Activated naive CD8-positive, alpha-beta T cell treated with anti-CD3 and anti-CD28 coated beads, Interleukin-2, amount 50 U/mL, for 24 hours (primary cell): ENCODE results near the gene COL5A2.
A peak's percentile ranks its signal among the peaks of the same experiment; 100 is the strongest.

Experiments used
- ATAC-seq: fragments of 150-1000 bp; cut with Tn5 transposase; one replicate; pipeline ENCODE4 v1.10.0; 2021
- DNase-seq: peaks from one replicate; pipeline ENCODE4 v3.0.0; 2021
- H3K27ac Mint-ChIP-seq: one replicate; pipeline ENCODE4 v1.8.0; 2021; ENCODE audit warnings: mild to moderate bottlenecking, mixed read lengths
- H3K27me3 Mint-ChIP-seq: one replicate; pipeline ENCODE4 v1.8.0; 2021; ENCODE audit warnings: mixed read lengths
- H3K36me3 Mint-ChIP-seq: one replicate; pipeline ENCODE4 v1.8.0; 2021; ENCODE audit warnings: low read depth, mixed read lengths
- H3K4me1 Mint-ChIP-seq: one replicate; pipeline ENCODE4 v1.8.0; 2021; ENCODE audit warnings: mixed read lengths
- H3K4me3 Mint-ChIP-seq: one replicate; pipeline ENCODE4 v1.8.0; 2021; ENCODE audit warnings: mild to moderate bottlenecking, moderate library complexity, mixed read lengths
- H3K9me3 Mint-ChIP-seq: one replicate; pipeline ENCODE4 v1.8.0; 2021; ENCODE audit warnings: mixed read lengths

COL5A2 gene

GRCh38 chr2:189179570-189179950 is at the start of gene COL5A2:
COL5A2 (minus strand) TSS chr2:189179761; CDS start chr2:189179604, 157 bp downstream.
- peak within 1 kb of the TSS; percentile 53 for H3K4me3 Mint-ChIP-seq
- no peaks in the 10 kb centered on the region for H3K9me3 Mint-ChIP-seq
- H3K36me3 Mint-ChIP-seq, result peaks cover 1% of the 10 kb centered on the region
- DNase-seq (no peak), ATAC-seq (no peak)
- H3K27ac Mint-ChIP-seq, result no peak within 1 kb of the TSS
- H3K27me3 Mint-ChIP-seq, result peaks cover 13% of the 10 kb centered on the region
- H3K4me1 Mint-ChIP-seq, result peaks cover 13% of the 10 kb centered on the region

DNA sequence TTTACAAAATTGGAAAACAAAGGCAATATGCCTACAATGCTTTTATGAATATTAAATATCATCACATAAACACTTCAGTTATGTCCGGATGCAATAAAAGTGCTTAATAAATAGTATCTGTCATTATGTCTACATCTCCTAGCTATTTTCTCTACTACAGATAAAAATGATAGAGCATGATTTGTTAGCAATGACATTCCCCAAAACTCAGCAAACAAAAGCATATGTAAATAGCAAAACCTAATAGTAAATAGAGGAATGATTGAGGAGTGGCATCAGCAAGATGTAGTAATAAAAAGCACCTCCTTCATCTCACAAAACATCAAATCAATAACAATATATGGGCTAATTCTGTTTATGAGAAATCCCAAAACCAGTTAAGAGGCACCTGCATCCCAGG is 46.5 kb upstream of the COL5A2 start:
- DNase-seq (no peak), ATAC-seq (no peak)
- Mint-ChIP-seq H3K36me3 (peaks cover 3% of the 10 kb centered on the region), H3K27ac (no peak overlapping the region), H3K4me3 (no peak overlapping the region), H3K27me3 (no peaks in the 10 kb centered on the region), H3K9me3 (no peaks in the 10 kb centered on the region), H3K4me1 (peaks cover 3% of the 10 kb centered on the region)

- Mint-ChIP-seq H3K36me3 (peaks cover 3% of the 10 kb centered on the region), H3K9me3 (no peaks in the 10 kb centered on the region), H3K4me1 (no peaks in the 10 kb centered on the region), H3K27ac (no peak overlapping the region), H3K4me3 (no peak overlapping the region), H3K27me3 (no peaks in the 10 kb centered on the region)
- DNase-seq, result no peak
- ATAC-seq, result no peak
These were observed 45.5 kb upstream of the COL5A2 start for GRCh38 chr2:189225032-189225431.

- Mint-ChIP-seq H3K27ac (no peak overlapping the region), H3K4me3 (no peak overlapping the region), H3K27me3 (no peaks in the 10 kb centered on the region), H3K36me3 (peaks cover 3% of the 10 kb centered on the region), H3K4me1 (peaks cover 11% of the 10 kb centered on the region), H3K9me3 (no peaks in the 10 kb centered on the region)
- no peak for ATAC-seq
- DNase-seq, result no peak
These were observed 43.0 kb upstream of the COL5A2 start for GRCh38 chr2:189222468-189223105.

DNA sequence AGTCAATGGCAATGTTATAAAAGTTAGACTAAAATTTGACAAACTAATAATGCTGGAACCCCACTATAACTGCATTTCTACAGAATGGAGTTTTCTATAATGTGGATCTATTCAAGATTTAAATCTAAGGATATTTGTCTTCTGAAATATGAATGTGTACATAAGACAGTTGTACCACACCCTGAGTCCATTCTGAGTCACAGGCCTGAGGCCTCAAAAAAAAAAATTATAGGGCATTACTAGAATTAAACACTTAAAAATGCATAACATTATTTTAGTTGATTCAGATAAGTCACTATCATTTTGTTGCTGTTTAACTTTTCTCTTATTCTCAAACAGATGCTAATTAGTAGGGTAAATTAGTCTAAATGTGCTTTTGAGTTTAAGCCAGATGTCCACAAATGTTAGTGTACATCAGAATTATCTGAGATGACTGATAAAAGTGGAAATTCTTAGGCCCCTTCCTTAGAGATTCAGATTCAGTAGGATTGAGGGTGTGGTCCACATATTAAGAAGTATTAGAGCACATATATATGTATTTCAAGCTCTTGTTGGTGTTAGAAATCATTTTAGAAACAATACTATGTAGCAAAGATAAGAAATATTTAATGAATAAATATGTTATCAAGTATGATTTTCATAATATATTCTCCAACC is 42.4 kb upstream of the COL5A2 start:
- Mint-ChIP-seq H3K9me3 (no peaks in the 10 kb centered on the region), H3K4me1 (peaks cover 11% of the 10 kb centered on the region), H3K36me3 (peaks cover 3% of the 10 kb centered on the region), H3K27me3 (no peaks in the 10 kb centered on the region), H3K4me3 (no peak overlapping the region), H3K27ac (no peak overlapping the region)
- ATAC-seq, result no peak
- no peak for DNase-seq

- Mint-ChIP-seq H3K27me3 (no peaks in the 10 kb centered on the region), H3K36me3 (peaks cover 3% of the 10 kb centered on the region), H3K27ac (no peak overlapping the region), H3K4me1 (peaks cover 11% of the 10 kb centered on the region), H3K4me3 (no peak overlapping the region), H3K9me3 (no peaks in the 10 kb centered on the region)
- no peak for DNase-seq
- no peak for ATAC-seq
These were observed 38.7 kb upstream of the COL5A2 start for GRCh38 chr2:189218236-189218635.

DNA sequence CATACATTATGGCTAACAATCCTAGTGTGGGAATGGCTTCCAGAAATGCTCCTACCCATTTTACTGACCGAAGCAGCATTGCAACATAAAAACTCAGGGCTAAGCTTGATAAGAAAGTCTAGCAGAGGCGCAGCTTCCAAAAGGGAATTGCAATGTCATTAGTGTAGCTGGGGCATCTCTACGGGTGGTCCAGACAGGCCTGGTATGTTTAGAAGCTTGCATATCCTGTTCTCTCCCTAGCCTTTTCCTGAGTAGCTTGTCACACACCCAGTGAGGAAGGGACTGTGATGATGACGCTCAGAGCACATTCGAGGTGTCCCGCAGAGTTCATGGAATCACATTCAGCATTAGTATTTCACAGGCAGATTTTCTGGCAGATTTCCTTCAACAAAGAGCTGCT is 38.0 kb upstream of the COL5A2 start:
- DNase-seq (no peak), ATAC-seq (no peak)
- H3K4me1 Mint-ChIP-seq, result peaks cover 11% of the 10 kb centered on the region
- no peak overlapping the region for H3K27ac Mint-ChIP-seq
- no peaks in the 10 kb centered on the region for H3K9me3 Mint-ChIP-seq
- no peaks in the 10 kb centered on the region for H3K36me3 Mint-ChIP-seq
- no peaks in the 10 kb centered on the region for H3K27me3 Mint-ChIP-seq
- H3K4me3 Mint-ChIP-seq, result no peak overlapping the region

GRCh38 chr2:189217051-189217450 is 37.5 kb upstream of the COL5A2 start:
- no peak overlapping the region for H3K4me3 Mint-ChIP-seq
- no peak overlapping the region for H3K27ac Mint-ChIP-seq
- peaks cover 11% of the 10 kb centered on the region for H3K4me1 Mint-ChIP-seq
- ATAC-seq (no peak), DNase-seq (no peak)
- no peaks in the 10 kb centered on the region for H3K27me3 Mint-ChIP-seq
- H3K9me3 Mint-ChIP-seq, result no peaks in the 10 kb centered on the region
- no peaks in the 10 kb centered on the region for H3K36me3 Mint-ChIP-seq

DNA sequence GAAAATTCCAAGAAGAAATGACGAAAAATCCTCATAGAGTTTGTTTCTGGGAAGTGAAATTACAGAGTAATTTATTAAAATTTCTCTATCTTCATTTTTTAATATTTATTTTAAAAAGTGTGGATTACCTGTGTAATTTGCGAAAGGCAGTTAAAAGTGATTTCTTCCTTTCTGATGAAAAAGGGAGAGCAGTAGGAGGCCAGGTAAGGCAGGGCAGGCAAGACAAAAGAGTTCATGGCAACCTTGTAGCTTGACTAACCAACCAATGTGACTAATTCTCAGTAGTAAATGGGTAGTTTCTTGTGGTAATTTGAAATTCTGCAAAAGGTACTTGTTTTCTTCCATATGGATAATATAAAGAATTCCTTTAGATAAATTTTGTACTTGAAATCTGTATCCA is 34.9 kb upstream of the COL5A2 start:
- no peak overlapping the region for H3K4me3 Mint-ChIP-seq
- H3K9me3 Mint-ChIP-seq, result no peaks in the 10 kb centered on the region
- peaks cover 32% of the 10 kb centered on the region for H3K4me1 Mint-ChIP-seq
- no peaks in the 10 kb centered on the region for H3K36me3 Mint-ChIP-seq
- no peak for DNase-seq
- no peaks in the 10 kb centered on the region for H3K27me3 Mint-ChIP-seq
- H3K27ac Mint-ChIP-seq, result no peak overlapping the region
- no peak for ATAC-seq

- H3K9me3 Mint-ChIP-seq, result no peaks in the 10 kb centered on the region
- DNase-seq (no peak), ATAC-seq (no peak)
- no peaks in the 10 kb centered on the region for H3K27me3 Mint-ChIP-seq
- no peak overlapping the region for H3K4me3 Mint-ChIP-seq
- H3K4me1 Mint-ChIP-seq, result peaks cover 25% of the 10 kb centered on the region
- H3K36me3 Mint-ChIP-seq, result no peaks in the 10 kb centered on the region
- no peak overlapping the region for H3K27ac Mint-ChIP-seq
These were observed 33.7 kb upstream of the COL5A2 start for GRCh38 chr2:189213250-189213649.

GRCh38 chr2:189210250-189211087 is 30.9 kb upstream of the COL5A2 start:
- ATAC-seq (peak; percentile 74), DNase-seq (peak; percentile 6)
- Mint-ChIP-seq H3K9me3 (no peaks in the 10 kb centered on the region), H3K36me3 (peaks cover 2% of the 10 kb centered on the region), H3K4me1 (peaks cover 23% of the 10 kb centered on the region), H3K27ac (peak overlapping the region; percentile 59), H3K4me3 (peak overlapping the region; percentile 19), H3K27me3 (no peaks in the 10 kb centered on the region)

- H3K4me3 Mint-ChIP-seq, result no peak overlapping the region
These were observed 28.7 kb upstream of the COL5A2 start for GRCh38 chr2:189208254-189208653.

GRCh38 chr2:189204322-189204941 is 24.9 kb upstream of the COL5A2 start:
- ATAC-seq (peak; percentile 65), DNase-seq (no peak)
- Mint-ChIP-seq H3K4me1 (peaks cover 18% of the 10 kb centered on the region), H3K9me3 (no peaks in the 10 kb centered on the region), H3K4me3 (peak overlapping the region; percentile 13), H3K36me3 (peaks cover 2% of the 10 kb centered on the region), H3K27ac (peak overlapping the region; percentile 14), H3K27me3 (no peaks in the 10 kb centered on the region)

More at GRCh38 chr2:189208254-189208653, 28.7 kb upstream of the COL5A2 start:
- Mint-ChIP-seq H3K9me3 (no peaks in the 10 kb centered on the region), H3K27me3 (no peaks in the 10 kb centered on the region), H3K4me1 (peaks cover 36% of the 10 kb centered on the region), H3K36me3 (peaks cover 2% of the 10 kb centered on the region), H3K27ac (no peak overlapping the region)
- ATAC-seq (no peak), DNase-seq (no peak)

- Mint-ChIP-seq H3K4me1 (peaks cover 17% of the 10 kb centered on the region), H3K36me3 (peaks cover 2% of the 10 kb centered on the region), H3K27ac (no peak overlapping the region), H3K27me3 (no peaks in the 10 kb centered on the region), H3K4me3 (no peak overlapping the region), H3K9me3 (no peaks in the 10 kb centered on the region)
- ATAC-seq (no peak), DNase-seq (no peak)
These were observed 23.7 kb upstream of the COL5A2 start for GRCh38 chr2:189203177-189203799.
